ENCODE measurements around the gene ASB16. TPM values are rescaled to one million over a fixed set of nuclear protein-coding genes. Genes with fewer than 3 reads are reported as not detected.

The ASB16 gene
- total and polyA plus RNA-seq, 7 donors: 1.1 to 43.4 (median 17.0) TPM

DNA sequence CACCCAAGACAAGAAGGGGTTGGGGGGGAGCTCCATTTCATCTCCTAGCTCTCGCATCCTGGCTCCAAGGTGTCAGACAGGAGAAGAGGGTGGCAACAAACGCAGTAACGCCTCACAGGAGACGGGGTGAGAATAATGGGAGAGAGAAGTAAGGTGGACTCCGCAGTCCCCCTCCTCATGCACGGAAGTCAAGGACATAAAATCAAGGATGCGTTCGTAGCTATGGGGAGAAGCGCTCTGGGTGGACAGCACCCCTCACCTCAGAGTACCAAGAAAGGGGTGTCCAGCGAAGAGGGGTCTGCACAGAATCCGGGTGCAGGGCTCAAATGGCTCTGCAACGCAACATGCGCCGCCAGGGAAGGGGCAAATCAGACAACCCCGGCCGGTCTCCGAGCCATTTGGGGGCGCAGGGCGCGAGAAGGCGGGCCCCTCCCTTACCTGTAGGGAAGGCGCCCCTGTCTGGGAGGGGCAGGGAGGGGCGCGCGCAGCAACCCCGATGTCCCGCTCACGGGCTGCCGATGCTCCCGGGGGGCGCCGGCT is 47.6 kb upstream of the ASB16 start:
- intact Hi-C loops (cut with DNase I): no loop called here
- Histone ChIP-seq H3K36me3 (ENCODE audit: insufficient read depth in 1 of 2, low read depth in 1 of 2) (no peaks in the 10 kb centered on the region), H3K27me3 (ENCODE audit: insufficient read depth in 3 of 3, low read length in 2 of 3) (no peaks in the 10 kb centered on the region), H3K9me3 (no peaks in the 10 kb centered on the region), H3K4me3 (peak overlapping the region; percentile 99), H3K27ac (peak overlapping the region; percentile 95), H3K4me1 (peaks cover 46% of the 10 kb centered on the region)
- DNase-seq (no peak), ATAC-seq (no peak)
- TF ChIP-seq, protein P1, sequence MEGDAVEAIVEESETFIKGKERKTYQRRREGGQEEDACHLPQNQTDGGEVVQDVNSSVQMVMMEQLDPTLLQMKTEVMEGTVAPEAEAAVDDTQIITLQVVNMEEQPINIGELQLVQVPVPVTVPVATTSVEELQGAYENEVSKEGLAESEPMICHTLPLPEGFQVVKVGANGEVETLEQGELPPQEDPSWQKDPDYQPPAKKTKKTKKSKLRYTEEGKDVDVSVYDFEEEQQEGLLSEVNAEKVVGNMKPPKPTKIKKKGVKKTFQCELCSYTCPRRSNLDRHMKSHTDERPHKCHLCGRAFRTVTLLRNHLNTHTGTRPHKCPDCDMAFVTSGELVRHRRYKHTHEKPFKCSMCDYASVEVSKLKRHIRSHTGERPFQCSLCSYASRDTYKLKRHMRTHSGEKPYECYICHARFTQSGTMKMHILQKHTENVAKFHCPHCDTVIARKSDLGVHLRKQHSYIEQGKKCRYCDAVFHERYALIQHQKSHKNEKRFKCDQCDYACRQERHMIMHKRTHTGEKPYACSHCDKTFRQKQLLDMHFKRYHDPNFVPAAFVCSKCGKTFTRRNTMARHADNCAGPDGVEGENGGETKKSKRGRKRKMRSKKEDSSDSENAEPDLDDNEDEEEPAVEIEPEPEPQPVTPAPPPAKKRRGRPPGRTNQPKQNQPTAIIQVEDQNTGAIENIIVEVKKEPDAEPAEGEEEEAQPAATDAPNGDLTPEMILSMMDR (IDR thresholded peaks at IDR 0.05): no peak
- WGBS, 3 donors: 1% methylated on average over 29 to 32 of the region's 32 CpGs

DNA sequence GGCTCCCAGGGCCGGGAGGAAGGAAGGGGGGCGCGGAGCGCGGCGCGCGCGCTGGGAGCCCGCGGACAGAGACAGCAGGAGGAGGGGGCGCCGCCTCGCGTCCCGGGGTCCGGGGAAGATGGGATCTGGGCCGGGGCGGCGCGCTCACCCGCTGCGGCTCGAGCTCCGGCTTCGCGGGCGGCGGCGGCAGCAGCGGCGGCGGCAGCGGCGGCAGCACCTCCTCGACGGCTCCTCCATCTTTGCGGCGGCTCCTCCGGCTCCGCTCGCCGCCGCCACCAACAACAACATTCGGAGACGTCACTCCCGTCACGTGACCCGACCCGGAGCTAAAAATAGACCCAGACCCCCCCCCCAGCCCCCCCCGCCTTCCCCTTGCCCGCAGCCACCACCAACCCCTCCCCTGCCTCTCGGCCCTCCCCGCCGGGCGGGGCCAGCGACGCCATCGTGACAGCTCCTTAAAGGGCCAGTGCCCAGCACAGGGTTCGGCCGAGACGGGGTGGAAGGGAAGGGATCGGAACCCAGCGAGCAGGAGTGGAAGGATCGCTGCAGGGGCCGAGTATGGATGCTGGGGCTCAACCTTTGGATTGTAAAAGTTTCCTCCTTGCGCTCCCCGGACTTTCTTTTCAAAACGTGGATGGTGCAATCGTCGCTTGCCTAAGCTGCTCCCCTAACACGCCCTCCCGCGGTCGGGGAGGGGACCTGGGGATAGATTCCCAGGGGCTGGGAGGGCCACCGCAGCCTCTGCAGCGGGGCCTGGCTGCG is 47.0 kb upstream of the ASB16 start, which contains the start of gene HDAC5:
Gene HDAC5 (minus strand): TSS at position 286 of the 762 bp plus-strand sequence. CDS start 6,126 bp downstream, outside the sequence.
- Histone ChIP-seq H3K36me3 (ENCODE audit: insufficient read depth in 1 of 2, low read depth in 1 of 2) (no peaks in the 10 kb centered on the region), H3K27me3 (ENCODE audit: insufficient read depth in 3 of 3, low read length in 2 of 3) (no peaks in the 10 kb centered on the region), H3K4me3 (peak within 1 kb of the TSS; percentile 99), H3K27ac (peak within 1 kb of the TSS; percentile 95), H3K4me1 (peaks cover 42% of the 10 kb centered on the region), H3K9me3 (no peaks in the 10 kb centered on the region)
- WGBS, 3 donors: 0 to 1% (median 0%) methylated on average over 19 to 78 of the region's 78 CpGs
- TF ChIP-seq, protein P1 (IDR thresholded peaks at IDR 0.05): peak; percentile 53
- ATAC-seq: peak; percentile 97 to 98 (median 98)
- intact Hi-C loops (cut with DNase I): no loop called here
- peak; percentile 96 to 98 for DNase-seq

DNA sequence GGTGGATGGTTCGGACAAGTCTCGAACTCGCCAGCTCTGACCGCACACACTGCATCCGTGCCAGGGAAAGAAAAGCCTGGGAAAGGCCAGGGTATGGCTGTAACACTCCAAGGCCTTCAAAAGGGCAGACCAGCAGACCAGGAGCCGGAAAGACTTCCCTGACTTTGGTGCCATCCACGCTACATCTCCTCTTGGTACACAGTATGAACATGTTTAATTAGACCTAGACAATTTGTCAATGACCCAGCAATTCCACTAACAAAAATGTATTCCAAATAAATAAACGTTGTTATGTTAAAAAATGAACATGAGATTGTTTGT is 46.4 kb upstream of the ASB16 start:
- no peaks in the 10 kb centered on the region for H3K9me3 ChIP-seq
- DNase-seq: no peak
- H3K36me3 ChIP-seq (ENCODE audit: insufficient read depth in 1 of 2, low read depth in 1 of 2): no peaks in the 10 kb centered on the region
- peaks cover 37% of the 10 kb centered on the region for H3K4me1 ChIP-seq
- H3K27me3 ChIP-seq (ENCODE audit: insufficient read depth in 3 of 3, low read length in 2 of 3): no peaks in the 10 kb centered on the region
- intact Hi-C loops (cut with DNase I): no loop called here
- H3K4me3 ChIP-seq: peak overlapping the region; percentile 99
- ATAC-seq: no peak
- TF ChIP-seq, protein P1 (IDR thresholded peaks at IDR 0.05): no peak
- H3K27ac ChIP-seq: peak overlapping the region; percentile 95
- WGBS, 3 donors: 2 to 5% (median 2%) methylated on average over 8 of the region's 8 CpGs

DNA sequence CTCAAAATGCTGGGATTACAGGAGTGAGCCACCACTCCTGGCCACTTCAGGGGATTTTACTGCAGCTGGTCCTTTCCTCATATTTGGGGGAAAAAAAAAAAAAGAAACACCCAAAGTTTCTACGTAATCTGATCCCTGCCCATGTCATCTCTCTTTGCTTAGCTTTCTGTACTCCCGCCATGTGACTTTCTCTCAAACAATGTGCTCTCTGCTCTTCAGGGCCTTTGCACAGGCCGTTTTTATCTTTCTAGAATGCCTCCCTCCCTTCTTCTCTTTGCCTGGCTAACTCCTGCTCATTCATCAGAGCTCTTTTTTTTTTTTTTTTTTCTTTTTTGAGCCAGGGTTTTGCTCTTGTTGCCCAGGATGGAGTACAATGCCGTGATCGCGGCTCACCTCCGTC is 42.1 kb upstream of the ASB16 start:
- no peaks in the 10 kb centered on the region for H3K36me3 ChIP-seq (ENCODE audit: insufficient read depth in 1 of 2, low read depth in 1 of 2)
- no peaks in the 10 kb centered on the region for H3K27me3 ChIP-seq (ENCODE audit: insufficient read depth in 3 of 3, low read length in 2 of 3)
- 88 to 95% (median 94%) methylated on average over 7 of the region's 7 CpGs for WGBS, 3 donors
- H3K9me3 ChIP-seq: no peaks in the 10 kb centered on the region
- H3K27ac ChIP-seq: no peak overlapping the region
- TF ChIP-seq, protein P1 (IDR thresholded peaks at IDR 0.05): no peak
- H3K4me1 ChIP-seq: peaks cover 10% of the 10 kb centered on the region
- no peak for DNase-seq
- intact Hi-C loops (cut with DNase I): loop anchor here in 1 of 2 donors (5.0 kb wide), 1 partner anchor 39 kb away; no protein-coding TSS in a partner anchor
- H3K4me3 ChIP-seq: no peak overlapping the region
- no peak for ATAC-seq

All from psoas muscle (tissue), 8 donors.